WTC11 (cell line): ENCODE measurements around the gene KLHL5.

ENCODE experiments used
- CTCF ChIP-seq: fragments of 200-600 bp; IDR thresholded peaks from 2 replicates; pipeline ENCODE4 v1.8.0; 2022; ENCODE audit warnings: antibody characterized with exemption
- FOXP1 ChIP-seq: sonication (generic); formaldehyde crosslinking; IDR thresholded peaks from 2 replicates; pipeline ENCODE4 v1.8.0; 2022; ENCODE audit warnings: missing genetic modification reagents, mild to moderate bottlenecking, moderate library complexity, borderline replicate concordance

- TF ChIP-seq FOXP1 (CRISPR knock-in tag) (no peak), CTCF (no peak)
Measured at GRCh38 chr4:39120418-39120817, 58.4 kb downstream of the KLHL5 start.
